ENCODE data around the gene ZNF441.
"Not testable (repeated sequence)": the region's sequence is repeated elsewhere in the genome, so short reads cannot be mapped to it uniquely, and the experiment has no call there.

The ZNF441 gene

DNA sequence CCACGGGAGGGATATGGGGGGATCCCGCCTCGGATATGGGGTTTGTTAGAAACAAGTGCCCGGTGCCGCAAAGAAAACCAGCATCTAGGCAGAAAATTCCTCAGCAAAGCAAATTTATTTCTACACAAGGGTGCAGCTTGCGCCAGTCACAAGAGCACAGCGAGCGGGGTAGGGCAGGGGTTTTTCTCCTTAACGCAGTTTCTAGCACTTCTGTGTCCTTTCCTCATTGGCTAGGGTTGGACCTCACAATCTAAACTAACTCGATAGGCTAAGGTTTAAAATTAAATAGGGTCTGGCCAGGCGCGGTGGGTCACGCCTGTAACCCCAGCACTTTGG is 47.9 kb downstream of the ZNF441 start:
- Histone ChIP-seq H3K27me3 (replicated peaks) (no peaks in the 10 kb centered on the region), H3K36me3 (replicated peaks) (peaks cover 3% of the 10 kb centered on the region), H3K4me3 (ENCODE audit: low read depth, low read length) (peak overlapping the region; percentile 91), H3K27ac (peak overlapping the region; percentile 32)
- in situ Hi-C loops (cut with HindIII; ENCODE audit: low pct_ligation_motif_present, low sequenced_read_pairs), result no loop called here
- peak; percentile 32 for DNase-seq
- TF ChIP-seq, protein P1, sequence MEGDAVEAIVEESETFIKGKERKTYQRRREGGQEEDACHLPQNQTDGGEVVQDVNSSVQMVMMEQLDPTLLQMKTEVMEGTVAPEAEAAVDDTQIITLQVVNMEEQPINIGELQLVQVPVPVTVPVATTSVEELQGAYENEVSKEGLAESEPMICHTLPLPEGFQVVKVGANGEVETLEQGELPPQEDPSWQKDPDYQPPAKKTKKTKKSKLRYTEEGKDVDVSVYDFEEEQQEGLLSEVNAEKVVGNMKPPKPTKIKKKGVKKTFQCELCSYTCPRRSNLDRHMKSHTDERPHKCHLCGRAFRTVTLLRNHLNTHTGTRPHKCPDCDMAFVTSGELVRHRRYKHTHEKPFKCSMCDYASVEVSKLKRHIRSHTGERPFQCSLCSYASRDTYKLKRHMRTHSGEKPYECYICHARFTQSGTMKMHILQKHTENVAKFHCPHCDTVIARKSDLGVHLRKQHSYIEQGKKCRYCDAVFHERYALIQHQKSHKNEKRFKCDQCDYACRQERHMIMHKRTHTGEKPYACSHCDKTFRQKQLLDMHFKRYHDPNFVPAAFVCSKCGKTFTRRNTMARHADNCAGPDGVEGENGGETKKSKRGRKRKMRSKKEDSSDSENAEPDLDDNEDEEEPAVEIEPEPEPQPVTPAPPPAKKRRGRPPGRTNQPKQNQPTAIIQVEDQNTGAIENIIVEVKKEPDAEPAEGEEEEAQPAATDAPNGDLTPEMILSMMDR (IDR thresholded peaks at IDR 0.05; ENCODE audit: low read depth, low read length, missing control alignments), result no peak

DNA sequence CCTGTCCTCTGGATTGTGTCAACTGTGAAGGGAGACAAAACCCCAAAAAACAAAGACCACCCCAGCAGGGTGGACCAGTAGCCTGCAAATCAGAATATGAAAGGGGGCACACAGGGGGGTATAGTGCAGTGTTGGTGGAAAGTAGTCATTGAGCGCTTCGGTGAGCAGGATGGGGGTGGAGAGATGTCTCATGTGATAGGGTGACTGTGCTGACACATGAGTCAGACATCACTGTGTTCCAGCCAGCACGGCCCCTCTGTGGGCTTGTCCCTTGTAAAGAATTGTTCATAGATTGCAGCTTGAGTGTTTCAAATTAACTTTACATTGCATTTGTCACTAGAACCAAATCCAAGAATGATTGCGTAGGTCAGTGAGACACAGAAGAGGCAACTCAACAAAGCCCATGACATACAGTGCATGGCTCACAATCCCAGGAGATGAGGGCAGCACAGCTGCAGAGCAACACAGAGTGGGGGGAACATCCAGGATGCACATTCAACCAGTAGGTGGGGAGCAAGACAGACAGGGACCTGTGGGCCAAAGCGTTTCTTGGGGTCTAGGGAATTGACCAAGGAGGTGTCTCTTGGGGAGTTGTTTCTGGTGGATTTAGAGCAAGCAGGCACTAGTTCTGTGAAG is 54.8 kb downstream of the ZNF441 start:
- Histone ChIP-seq H3K27me3 (replicated peaks) (no peaks in the 10 kb centered on the region), H3K36me3 (replicated peaks) (peaks cover 12% of the 10 kb centered on the region), H3K27ac (no peak overlapping the region), H3K4me3 (ENCODE audit: low read depth, low read length) (no peak overlapping the region)
- TF ChIP-seq, protein P1 (IDR thresholded peaks at IDR 0.05; ENCODE audit: low read depth, low read length, missing control alignments), result no peak
- peak; percentile 25 for DNase-seq
- in situ Hi-C loops (cut with HindIII; ENCODE audit: low pct_ligation_motif_present, low sequenced_read_pairs), result no loop called here

DNA sequence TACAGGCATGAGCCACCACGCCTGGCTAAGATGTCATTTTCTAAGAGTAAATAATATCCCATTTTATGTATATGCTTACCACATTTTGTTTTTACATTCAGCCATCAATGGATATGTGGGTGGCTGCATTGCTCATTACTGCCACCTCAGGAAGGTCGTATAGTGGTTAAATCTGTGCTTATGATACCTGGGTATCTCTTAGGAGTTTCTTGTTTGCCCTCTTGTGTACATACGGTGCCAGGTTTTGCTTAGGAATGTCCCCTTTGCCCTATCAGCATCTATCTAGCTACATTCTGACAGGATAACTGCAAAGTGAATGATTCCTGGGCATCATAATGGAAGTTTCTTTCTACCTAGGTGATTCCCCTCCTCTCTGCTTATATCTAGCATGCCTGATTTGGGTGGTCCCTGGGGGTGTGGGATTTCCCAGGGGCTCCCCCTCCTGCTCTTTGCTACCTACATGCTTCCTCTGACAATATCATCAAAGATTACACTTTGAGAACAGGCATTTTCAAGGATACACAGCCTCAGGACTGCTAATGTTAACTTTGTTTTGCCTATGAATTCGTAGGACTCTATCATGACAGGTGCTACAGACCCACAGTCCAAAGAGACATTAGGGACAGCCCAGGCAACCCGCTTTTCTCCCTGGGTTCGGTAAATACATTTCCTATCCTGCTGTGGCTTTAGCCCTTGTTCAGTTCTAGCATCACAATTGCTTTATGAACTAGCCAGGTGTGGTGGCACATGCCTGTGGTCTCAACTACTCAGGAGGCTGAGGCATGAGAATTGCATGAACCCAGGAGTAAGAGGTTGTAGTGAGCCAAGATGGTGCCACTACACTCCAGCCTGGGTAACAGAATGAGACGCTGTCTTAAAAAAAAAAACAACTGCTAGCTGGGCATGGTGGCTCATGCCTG is 62.4 kb downstream of the ZNF441 start:
- in situ Hi-C loops (cut with HindIII; ENCODE audit: low pct_ligation_motif_present, low sequenced_read_pairs); H3K27ac ChIP-seq; H3K27me3 ChIP-seq (replicated peaks); H3K4me3 ChIP-seq (ENCODE audit: low read depth, low read length); DNase-seq: not testable (repeated sequence)
- peaks cover 36% of the 10 kb centered on the region for H3K36me3 ChIP-seq (replicated peaks)

DNA sequence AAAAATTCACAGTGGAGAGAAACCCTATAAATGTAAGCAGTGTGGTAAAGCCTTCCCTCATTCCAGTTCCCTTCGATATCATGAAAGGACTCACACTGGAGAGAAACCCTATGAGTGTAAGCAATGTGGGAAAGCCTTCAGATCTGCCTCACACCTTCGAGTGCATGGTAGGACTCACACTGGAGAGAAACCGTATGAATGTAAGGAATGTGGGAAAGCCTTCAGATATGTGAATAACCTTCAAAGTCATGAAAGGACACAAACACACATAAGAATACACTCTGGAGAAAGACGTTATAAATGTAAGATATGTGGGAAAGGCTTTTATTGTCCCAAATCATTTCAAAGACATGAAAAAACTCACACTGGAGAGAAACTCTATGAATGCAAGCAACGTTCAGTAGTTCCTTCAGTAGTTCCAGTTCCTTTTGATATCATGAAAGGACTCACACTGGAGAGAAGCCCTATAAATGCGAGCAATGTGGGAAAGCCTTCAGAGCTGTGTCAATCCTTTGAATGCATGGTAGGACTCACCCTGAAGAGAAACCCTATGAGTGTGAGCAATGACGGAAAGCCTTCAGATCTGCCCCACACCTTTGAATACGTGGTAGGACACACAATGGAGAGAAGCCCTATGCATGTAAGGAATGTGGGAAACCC is 65.6 kb downstream of the ZNF441 start:
- Histone ChIP-seq H3K27me3 (replicated peaks) (no peaks in the 10 kb centered on the region), H3K27ac (no peak overlapping the region), H3K36me3 (replicated peaks) (peaks cover 42% of the 10 kb centered on the region), H3K4me3 (ENCODE audit: low read depth, low read length) (no peak overlapping the region)
- DNase-seq, result no peak
- TF ChIP-seq, protein P1 (IDR thresholded peaks at IDR 0.05; ENCODE audit: low read depth, low read length, missing control alignments), result no peak
- in situ Hi-C loops (cut with HindIII; ENCODE audit: low pct_ligation_motif_present, low sequenced_read_pairs), result no loop called here

DNA sequence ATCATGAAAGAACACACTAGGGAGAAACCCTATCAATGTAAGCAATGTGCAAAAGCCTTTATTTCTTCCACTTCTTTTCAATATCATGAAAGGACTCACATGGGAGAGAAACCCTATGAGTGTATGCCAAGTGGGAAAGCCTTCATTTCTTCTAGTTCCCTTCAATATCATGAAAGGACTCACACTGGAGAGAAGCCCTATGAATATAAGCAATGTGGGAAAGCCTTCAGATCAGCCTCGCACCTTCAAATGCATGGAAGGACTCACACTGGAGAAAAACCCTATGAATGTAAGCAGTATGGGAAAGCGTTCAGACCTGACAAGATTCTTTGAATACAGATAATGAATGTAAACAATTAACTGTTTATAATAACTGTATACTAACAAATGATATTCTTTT is 66.7 kb downstream of the ZNF441 start:
- H3K4me3 ChIP-seq (ENCODE audit: low read depth, low read length), result no peak overlapping the region
- H3K27ac ChIP-seq, result no peak overlapping the region
- in situ Hi-C loops (cut with HindIII; ENCODE audit: low pct_ligation_motif_present, low sequenced_read_pairs), result no loop called here
- TF ChIP-seq, protein P1 (IDR thresholded peaks at IDR 0.05; ENCODE audit: low read depth, low read length, missing control alignments), result no peak
- DNase-seq, result no peak
- H3K27me3 ChIP-seq (replicated peaks), result no peaks in the 10 kb centered on the region
- H3K36me3 ChIP-seq (replicated peaks), result peaks cover 42% of the 10 kb centered on the region

All from brain microvascular endothelial cell (primary cell).